ENCODE results near the gene TRIM28.
A peak's percentile ranks its signal among the peaks of the same experiment; 100 is the strongest.
"Not testable (repeated sequence)": the region's sequence is repeated elsewhere in the genome, so short reads cannot be mapped to it uniquely, and the experiment has no call there.

TRIM28 gene

GRCh38 chr19:58519355-58520256 is 24.3 kb upstream of the TRIM28 start, which contains the start of gene ZBTB45:
Gene ZBTB45, minus strand, starts transcription at chr19:58519810. Its CDS starts 2,137 bp downstream, at chr19:58517673.
- DNase-seq = peak; percentile 97

DNA sequence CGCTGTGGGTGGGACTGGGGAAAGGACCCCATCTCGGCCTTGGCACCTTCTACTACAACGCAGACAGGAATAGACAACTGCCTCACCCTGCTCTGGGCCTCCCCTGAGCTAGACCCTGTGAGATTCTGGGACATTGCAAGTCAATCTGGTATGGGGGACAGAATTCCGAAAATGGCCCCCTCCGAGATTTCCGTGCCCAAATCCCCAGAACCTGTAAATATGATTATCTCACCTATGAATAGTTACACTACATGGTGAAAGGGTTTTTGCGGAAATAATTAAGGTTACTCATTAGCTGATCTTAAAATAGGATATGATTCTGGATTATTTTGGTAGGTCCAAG is 23.6 kb upstream of the TRIM28 start:
- no peak for DNase-seq

DNA sequence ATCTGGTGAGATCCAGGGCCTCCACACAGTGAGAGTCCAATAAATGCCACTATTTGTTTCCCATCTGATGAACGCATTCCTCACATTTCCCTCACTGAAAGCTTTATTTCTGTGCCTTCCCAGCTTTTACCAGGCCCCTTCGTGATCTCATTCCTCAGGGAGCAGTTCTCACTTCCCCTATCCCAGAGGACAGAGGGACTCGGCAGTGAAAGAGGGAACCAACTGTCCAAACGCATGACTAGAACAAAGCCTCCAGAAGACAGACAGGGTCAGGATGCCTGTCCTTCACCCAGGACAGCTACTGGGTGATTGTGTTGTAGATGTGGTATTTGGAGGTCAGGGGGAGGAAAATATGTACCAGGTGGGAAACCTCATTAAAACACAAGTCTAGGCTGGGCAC is 22.2 kb upstream of the TRIM28 start:
- DNase-seq = no peak

- no peak for DNase-seq
These were observed 21.2 kb upstream of the TRIM28 start for GRCh38 chr19:58522709-58523108.

DNA sequence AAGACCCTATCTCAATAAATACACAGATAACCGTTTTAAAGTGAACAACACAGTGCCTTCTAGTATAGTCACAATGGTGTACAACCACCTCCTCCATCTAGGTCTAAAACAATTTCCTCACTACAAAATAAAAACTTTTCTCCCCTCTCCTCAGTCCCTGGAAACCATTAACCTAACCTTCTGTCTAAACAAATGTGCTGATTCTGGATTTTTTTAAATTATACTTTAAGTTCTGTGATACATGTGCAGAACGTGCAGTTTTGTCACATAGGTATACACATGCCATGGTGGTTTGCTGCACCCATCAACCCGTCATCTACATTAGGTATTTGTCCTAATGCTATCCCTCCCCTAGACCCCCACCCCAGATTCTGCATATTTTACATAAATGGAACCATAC is 14.5 kb upstream of the TRIM28 start:
- DNase-seq = no peak

DNA sequence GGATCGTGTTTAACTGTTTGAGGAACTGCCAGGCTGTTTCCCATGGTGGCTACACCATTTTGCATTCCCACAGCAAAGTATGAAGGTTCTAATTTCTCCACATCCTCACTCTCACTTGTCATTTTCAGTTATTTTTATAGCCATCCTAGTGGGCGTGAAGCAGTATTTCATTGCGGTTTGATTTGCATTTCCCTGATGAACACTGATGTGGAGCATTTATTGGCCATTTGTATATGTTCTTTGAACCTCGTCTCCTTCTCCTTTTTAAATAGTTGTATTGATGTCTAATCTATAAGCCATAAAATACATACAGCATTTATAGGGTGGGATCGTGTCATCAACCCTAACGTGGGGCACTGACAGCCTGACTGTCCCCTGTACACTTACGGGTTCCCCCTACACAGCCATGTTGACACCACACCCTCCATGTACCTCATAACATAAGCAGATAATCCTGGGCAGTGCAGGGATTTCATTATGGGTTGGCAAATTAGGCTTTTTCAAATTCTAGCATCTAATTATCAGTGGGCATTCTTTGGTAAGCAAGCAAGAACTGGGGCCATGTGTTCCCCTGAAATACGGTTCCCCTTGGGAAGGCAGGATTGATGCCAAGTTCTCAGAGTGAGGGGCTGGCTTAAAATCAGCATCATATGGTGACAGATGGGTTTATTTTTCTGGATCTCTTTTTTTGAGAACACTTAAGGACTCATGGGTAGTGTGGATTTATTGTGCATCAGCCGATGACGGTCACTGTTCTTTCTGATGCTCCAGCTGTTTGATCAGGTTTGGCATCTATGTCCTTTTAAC is 12.6 kb upstream of the TRIM28 start:
- DNase-seq = no peak

GRCh38 chr19:58535857-58536256 is 8.0 kb upstream of the TRIM28 start:
- DNase-seq = no peak

GRCh38 chr19:58536852-58537798 is 6.7 kb upstream of the TRIM28 start:
- DNase-seq = no peak

DNA sequence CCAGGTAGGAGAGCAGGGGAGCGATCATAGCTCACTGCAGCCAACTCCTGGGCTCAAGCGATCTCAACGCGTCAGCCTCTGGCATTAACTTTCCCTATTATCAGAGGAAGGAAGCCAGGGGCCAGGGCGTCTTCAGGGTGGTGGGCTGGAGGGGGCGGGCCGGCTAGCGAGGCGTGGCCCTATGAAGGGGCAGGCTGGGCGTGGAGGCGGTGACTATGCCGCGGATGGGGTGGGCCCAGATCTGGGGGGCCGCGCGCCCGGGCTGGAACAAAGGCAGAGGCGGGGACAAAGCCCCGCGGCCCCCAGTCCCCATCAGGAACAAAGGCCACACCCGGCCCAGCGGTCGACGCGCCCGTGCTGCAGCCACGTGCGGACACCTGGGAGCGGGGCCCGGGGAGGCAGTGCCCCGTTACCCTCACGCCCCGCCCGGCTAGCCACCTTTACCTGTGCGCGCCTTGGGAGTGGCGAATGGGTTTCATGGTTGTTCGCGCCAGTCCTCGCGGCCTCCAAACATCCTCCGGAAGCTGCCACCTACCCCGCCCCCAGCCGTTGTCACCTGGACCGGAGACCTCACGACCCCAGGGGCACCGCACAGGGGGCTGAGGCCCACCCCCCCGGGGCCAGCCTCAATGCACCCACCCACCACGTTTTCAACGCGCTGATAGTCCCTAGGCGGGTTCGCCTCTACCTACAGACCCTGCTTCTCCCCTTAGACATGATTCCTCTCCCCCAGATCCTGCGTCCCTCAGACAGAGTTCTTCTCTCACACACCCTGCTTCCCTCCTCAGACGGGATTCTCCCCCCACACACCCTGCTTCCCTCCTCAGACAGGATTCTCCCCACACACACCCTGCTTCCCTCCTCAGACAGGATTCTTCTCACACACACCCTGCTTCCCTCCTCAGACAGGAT is 5.4 kb upstream of the TRIM28 start:
- no peak for DNase-seq

GRCh38 chr19:58539169-58539559 is 4.7 kb upstream of the TRIM28 start:
- not testable (repeated sequence) for DNase-seq

- DNase-seq = not testable (repeated sequence)
These were observed 1.1 kb upstream of the TRIM28 start for GRCh38 chr19:58542641-58543372.

DNA sequence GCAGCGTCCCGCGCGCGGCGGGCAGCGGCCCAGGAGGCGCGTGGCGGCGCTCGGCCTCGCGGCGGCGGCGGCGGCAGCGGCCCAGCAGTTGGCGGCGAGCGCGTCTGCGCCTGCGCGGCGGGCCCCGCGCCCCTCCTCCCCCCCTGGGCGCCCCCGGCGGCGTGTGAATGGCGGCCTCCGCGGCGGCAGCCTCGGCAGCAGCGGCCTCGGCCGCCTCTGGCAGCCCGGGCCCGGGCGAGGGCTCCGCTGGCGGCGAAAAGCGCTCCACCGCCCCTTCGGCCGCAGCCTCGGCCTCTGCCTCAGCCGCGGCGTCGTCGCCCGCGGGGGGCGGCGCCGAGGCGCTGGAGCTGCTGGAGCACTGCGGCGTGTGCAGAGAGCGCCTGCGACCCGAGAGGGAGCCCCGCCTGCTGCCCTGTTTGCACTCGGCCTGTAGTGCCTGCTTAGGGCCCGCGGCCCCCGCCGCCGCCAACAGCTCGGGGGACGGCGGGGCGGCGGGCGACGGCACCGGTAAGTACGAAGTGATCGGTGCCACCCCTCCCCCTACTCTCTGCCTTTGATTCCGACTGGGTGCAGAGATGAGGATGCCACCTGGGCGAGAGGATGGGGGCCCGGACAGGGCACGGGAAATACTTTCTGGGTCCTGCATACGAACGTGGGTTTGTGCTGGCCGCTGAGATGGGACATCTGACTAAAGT is 874 bp downstream of the TRIM28 start:
- DNase-seq = peak; percentile 74

DNA sequence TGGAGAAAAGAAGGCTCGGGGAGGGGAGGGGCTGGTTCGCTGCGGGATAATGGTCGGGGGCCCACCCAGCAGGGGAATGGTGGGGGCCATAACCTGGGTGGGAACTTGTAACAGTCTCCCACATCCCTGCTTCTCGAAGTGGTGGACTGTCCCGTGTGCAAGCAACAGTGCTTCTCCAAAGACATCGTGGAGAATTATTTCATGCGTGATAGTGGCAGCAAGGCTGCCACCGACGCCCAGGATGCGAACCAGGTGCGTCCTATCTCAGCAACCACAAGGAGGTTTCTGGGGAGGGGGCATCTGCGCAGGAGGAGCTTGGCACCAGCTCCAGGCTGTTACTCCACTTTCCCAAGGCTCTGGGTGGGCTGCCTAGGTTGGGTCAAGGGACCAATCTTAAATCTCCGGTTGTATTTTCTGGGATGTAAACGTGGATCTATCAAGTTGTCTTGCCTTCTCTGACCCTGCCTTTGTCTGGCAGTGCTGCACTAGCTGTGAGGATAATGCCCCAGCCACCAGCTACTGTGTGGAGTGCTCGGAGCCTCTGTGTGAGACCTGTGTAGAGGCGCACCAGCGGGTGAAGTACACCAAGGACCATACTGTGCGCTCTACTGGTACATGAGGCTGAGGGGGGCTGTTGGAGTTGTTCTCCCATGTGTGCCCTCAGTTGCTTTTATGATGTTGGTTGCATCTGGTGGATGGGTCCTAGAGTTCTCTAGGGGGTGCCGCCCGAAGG is 1.6 kb downstream of the TRIM28 start:
- DNase-seq = no peak

DNA sequence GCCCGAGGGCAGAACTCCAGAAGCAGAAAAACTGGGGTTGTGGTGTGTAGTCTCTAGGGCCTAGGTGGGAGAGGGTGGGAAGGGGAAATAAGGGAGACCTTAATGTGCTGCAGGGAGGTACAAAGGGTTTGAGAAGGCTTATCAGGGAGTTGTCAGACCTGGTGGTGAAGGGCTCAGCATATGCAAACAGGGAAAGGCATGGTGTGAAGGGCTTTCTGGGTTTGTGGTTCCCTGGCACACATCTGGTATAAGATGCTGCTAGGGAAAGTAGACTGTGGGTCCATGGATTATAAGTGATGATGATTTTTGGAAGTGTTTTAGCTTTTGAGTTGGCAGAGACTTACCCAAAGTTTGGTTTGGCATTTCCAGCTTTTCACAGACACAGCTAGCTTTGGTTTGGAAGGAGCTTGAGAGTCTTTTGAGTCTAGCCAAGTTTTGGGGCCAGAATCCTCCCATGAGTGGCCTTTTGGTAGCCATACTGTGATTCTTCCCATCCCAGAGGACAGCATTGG is 2.2 kb downstream of the TRIM28 start:
- no peak for DNase-seq

- DNase-seq = no peak
These were observed 3.8 kb downstream of the TRIM28 start for GRCh38 chr19:58547323-58548312.

DNA sequence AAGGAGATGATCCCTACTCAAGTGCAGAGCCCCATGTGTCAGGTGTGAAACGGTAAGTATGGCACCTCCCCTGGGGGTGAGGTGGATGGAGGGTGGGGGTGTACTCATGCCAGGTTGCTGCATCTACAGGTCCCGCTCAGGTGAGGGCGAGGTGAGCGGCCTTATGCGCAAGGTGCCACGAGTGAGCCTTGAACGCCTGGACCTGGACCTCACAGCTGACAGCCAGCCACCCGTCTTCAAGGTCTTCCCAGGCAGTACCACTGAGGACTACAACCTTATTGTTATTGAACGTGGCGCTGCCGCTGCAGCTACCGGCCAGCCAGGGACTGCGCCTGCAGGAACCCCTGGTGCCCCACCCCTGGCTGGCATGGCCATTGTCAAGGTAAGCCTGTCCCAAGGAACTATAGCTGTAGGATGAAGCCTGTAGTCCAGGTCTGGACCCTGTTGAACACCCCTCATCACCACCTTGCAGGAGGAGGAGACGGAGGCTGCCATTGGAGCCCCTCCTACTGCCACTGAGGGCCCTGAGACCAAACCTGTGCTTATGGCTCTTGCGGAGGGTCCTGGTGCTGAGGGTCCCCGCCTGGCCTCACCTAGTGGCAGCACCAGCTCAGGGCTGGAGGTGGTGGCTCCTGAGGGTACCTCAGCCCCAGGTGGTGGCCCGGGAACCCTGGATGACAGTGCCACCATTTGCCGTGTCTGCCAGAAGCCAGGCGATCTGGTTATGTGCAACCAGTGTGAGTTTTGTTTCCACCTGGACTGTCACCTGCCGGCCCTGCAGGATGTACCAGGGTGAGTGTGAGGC is 5.2 kb downstream of the TRIM28 start:
- DNase-seq = no peak

- DNase-seq = no peak
These were observed 5.9 kb downstream of the TRIM28 start for GRCh38 chr19:58549664-58550361.

Data from activated CD4-positive, alpha-beta T cell treated with anti-CD3 and anti-CD28 coated beads, Interleukin-2, amount 50 U/mL, for 16 hours (primary cell).